K562 (cell line): ENCODE measurements around the gene PCSK5. TPM values are rescaled to one million over a fixed set of nuclear protein-coding genes. Genes with fewer than 3 reads are reported as not detected.

Source experiments
- ATAC-seq: fragments of 200-7000 bp; cut with Tn5 transposase; 3 replicates; pipeline ENCODE4 v1.9.1; 2020; ENCODE audit warnings: moderate library complexity
- BruUV-seq: library from RNA; stranded (reverse); fragments of 400-500 nt; replicated peaks from 2 replicates; lab custom pipeline; 2021; lab: Mats Ljungman, UMichigan
- CTCF ChIA-PET: fragments of 300-600 bp; formaldehyde crosslinking; extraction: SDS; loops from one replicate; lab custom pipeline; 2021; ENCODE audit warnings: low intra/inter-chr PET ratio; lab: Yijun Ruan, JAX
- POLR2A ChIA-PET: fragments of 300-600, 350-650 bp; sonication (Branson Sonifier 250); formaldehyde crosslinking; extraction: SDS; loops from one replicate; lab custom pipeline; 2021; ENCODE audit warnings: antibody characterized with exemption, inconsistent platforms; lab: Yijun Ruan, JAX
- DNase-seq, 4 experiments: peaks; one replicate each; pipeline versions ENCODE4 v3.0.0 to v3.0.0-alpha.2; 2011 to 2018; ENCODE audit warnings: low spot score in 3 of 4, mixed read lengths in 3 of 4; ENCODE audit errors: extremely low read depth in 1 of 4
- FAIRE-seq: peaks from 2 replicates; lab custom pipeline; 2011; peaks lifted over from hg19 to GRCh38; lab: Jason Lieb, UNC
- H2AFZ ChIP-seq: 2 replicates; pipeline ENCODE4 v1.6.0; 2011; ENCODE audit warnings: low read depth, low read length, control low read depth, inconsistent platforms
- H3K27ac ChIP-seq: fragments of 200-600 bp; 3 replicates; pipeline ENCODE4 v1.8.0; 2011; ENCODE audit warnings: low read depth, mild to moderate bottlenecking, control low read depth, inconsistent platforms, low read length, moderate library complexity, mixed read lengths; ENCODE audit errors: extremely low read depth
- H3K27me3 ChIP-seq, 2 experiments: fragments of 300-600 bp in 1 of 2; 2 replicates in 1 of 2; 3 replicates in 1 of 2; pipeline versions ENCODE4 v1.6.0 to v1.8.0; 2011; ENCODE audit warnings: inconsistent platforms in 2 of 2, low read length in 2 of 2, mild to moderate bottlenecking in 1 of 2, mixed read lengths in 1 of 2, moderate library complexity in 1 of 2; ENCODE audit not compliant: control insufficient read depth in 2 of 2, insufficient read depth in 2 of 2
- H3K36me3 ChIP-seq: fragments of 300-600 bp; 3 replicates; pipeline ENCODE4 v1.8.0; 2011; ENCODE audit warnings: mild to moderate bottlenecking, low read length, inconsistent platforms; ENCODE audit not compliant: control insufficient read depth, insufficient read depth
- H3K4me1 ChIP-seq, 2 experiments: fragments of 200-600 bp in 1 of 2; replicated peaks in 1 of 2; 2 replicates in 1 of 2; 3 replicates in 1 of 2; pipeline versions ENCODE4 v1.5.1 to v1.8.0; 2011; ENCODE audit warnings: inconsistent platforms in 2 of 2, low read length in 2 of 2, mild to moderate bottlenecking in 1 of 2, mixed read lengths in 1 of 2, moderate library complexity in 1 of 2; ENCODE audit not compliant: control insufficient read depth in 2 of 2, insufficient read depth in 2 of 2
- H3K4me2 ChIP-seq: 2 replicates; pipeline ENCODE4 v1.6.1; 2011; ENCODE audit warnings: low read length, control low read depth, inconsistent platforms, mixed read lengths; ENCODE audit not compliant: insufficient read depth
- H3K4me3 ChIP-seq: fragments of 200-600 bp; sonication (generic), shearing (Covaris generic); 2 replicates; pipeline ENCODE4 v1.5.1; 2016; ENCODE audit warnings: control low read depth, inconsistent platforms
- H3K79me2 ChIP-seq: fragments of 200-600 bp; 3 replicates; pipeline ENCODE4 v1.8.0; 2011; ENCODE audit warnings: low read length, inconsistent platforms; ENCODE audit not compliant: control insufficient read depth, insufficient read depth
- H3K9ac ChIP-seq, 2 experiments: 2 replicates each; pipeline versions ENCODE4 v1.6.0 to v1.6.1; 2011; ENCODE audit warnings: low read depth in 2 of 2, low read length in 2 of 2, control low read depth in 1 of 2, inconsistent platforms in 1 of 2, mild to moderate bottlenecking in 1 of 2, mixed read lengths in 1 of 2; ENCODE audit not compliant: insufficient read depth in 1 of 2
- H3K9me1 ChIP-seq: one replicate; pipeline ENCODE4 v1.6.0; 2011; ENCODE audit warnings: inconsistent platforms, mild to moderate bottlenecking, low read length, moderate library complexity; ENCODE audit not compliant: control insufficient read depth, insufficient read depth
- H3K9me3 ChIP-seq: replicated peaks from 2 replicates; pipeline ENCODE4 v1.5.1; 2011; ENCODE audit warnings: low read depth, low read length, inconsistent platforms; ENCODE audit not compliant: control insufficient read depth, insufficient read depth
- H4K20me1 ChIP-seq: replicated peaks from 2 replicates; pipeline ENCODE4 v1.6.1; 2011; ENCODE audit warnings: low read length, inconsistent platforms, mixed read lengths; ENCODE audit not compliant: control insufficient read depth, insufficient read depth
- C11orf30 ChIP-seq: fragments of 450-650 bp; IDR thresholded peaks from 2 replicates; pipeline ENCODE4 v1.6.1; 2016; ENCODE audit warnings: low read depth, mild to moderate bottlenecking
- CHD4 ChIP-seq: fragments of 200-600 bp; sonication (generic); IDR thresholded peaks from 3 replicates; pipeline ENCODE4 v1.6.1; 2012; ENCODE audit warnings: low read depth, mild to moderate bottlenecking, mixed read lengths, low read length, inconsistent platforms; ENCODE audit not compliant: insufficient read depth, insufficient replicate concordance, poor library complexity, severe bottlenecking
- CREM ChIP-seq: IDR thresholded peaks from 2 replicates; pipeline ENCODE4 v1.6.1; 2014; ENCODE audit warnings: antibody characterized with exemption, low read depth
- EP400 ChIP-seq: fragments of 450-650 bp; IDR thresholded peaks from 2 replicates; pipeline ENCODE4 v1.6.1; 2017; ENCODE audit warnings: antibody characterized with exemption, mild to moderate bottlenecking, moderate library complexity
- FUS ChIP-seq: fragments of 200-400 bp; formaldehyde crosslinking; optimal IDR thresholded peaks from 2 replicates; pipeline ENCODE3; 2017; ENCODE audit warnings: low read depth, low read length
- LARP7 ChIP-seq: fragments of 450-650 bp; IDR thresholded peaks from 2 replicates; pipeline ENCODE4 v1.6.1; 2016
- NFE2 ChIP-seq: IDR thresholded peaks from 2 replicates; pipeline ENCODE4 v1.6.1; 2014; ENCODE audit warnings: antibody characterized with exemption, low read depth
- PHF21A ChIP-seq: fragments of 450-650 bp; IDR thresholded peaks from 2 replicates; pipeline ENCODE4 v1.6.1; 2017; ENCODE audit warnings: low read depth, borderline replicate concordance
- SAFB ChIP-seq: fragments of 200-400 bp; formaldehyde crosslinking; IDR thresholded peaks from 2 replicates; pipeline ENCODE4 v1.6.1; 2017; ENCODE audit warnings: low read depth, low read length, borderline replicate concordance
- SNIP1 ChIP-seq: fragments of 450-650 bp; IDR thresholded peaks from 2 replicates; pipeline ENCODE4 v1.7.1; 2017; ENCODE audit warnings: low read depth, mild to moderate bottlenecking
- TRIM24 ChIP-seq, 2 experiments: fragments of 450-650 bp; IDR thresholded peaks; 2 replicates each; pipeline ENCODE4 v1.6.1; 2016
- U2AF1 ChIP-seq: fragments of 200-400 bp; formaldehyde crosslinking; optimal IDR thresholded peaks from 2 replicates; pipeline ENCODE3; 2017; ENCODE audit warnings: mild to moderate bottlenecking, low read depth, low read length, moderate library complexity
- YBX1 ChIP-seq: fragments of 450-650 bp; IDR thresholded peaks from 2 replicates; pipeline ENCODE4 v1.7.1; 2016; ENCODE audit warnings: mild to moderate bottlenecking
- ZFX ChIP-seq: sonication (generic); formaldehyde crosslinking; IDR thresholded peaks from 2 replicates; pipeline ENCODE4 v1.8.0; 2022; ENCODE audit warnings: mild to moderate bottlenecking, missing genetic modification reagents, moderate library complexity
- ZKSCAN8 ChIP-seq: fragments of 200-800 bp; sonication (Bioruptor generic); IDR thresholded peaks from 2 replicates; pipeline ENCODE4 v1.6.1; 2016; ENCODE audit warnings: missing genetic modification characterization, missing compliant biosample characterization
- ZNF444 ChIP-seq: fragments of 250-450 bp; sonication (Bioruptor Pico); IDR thresholded peaks from 2 replicates; pipeline ENCODE4 v1.4.0; 2020; ENCODE audit warnings: mild to moderate bottlenecking, moderate library complexity
- WGBS: fragments of 100-300 bp; shearing (Covaris generic); methylation state at CpG from one replicate; pipeline ENCODE4 v1.1.6; 2016; ENCODE audit warnings: low coverage, mixed read lengths; ENCODE audit not compliant: insufficient coverage; ENCODE audit errors: missing lambda C conversion rate; 5-methylcytosine and 5-hydroxymethylcytosine counted together
- in situ Hi-C: fragments of 300-500 bp; cut with MboI; formaldehyde crosslinking; loops from 4 replicates; pipeline ENCODE4 v1.15.0; 2018; ENCODE audit warnings: inconsistent platforms, mixed read lengths
- intact Hi-C: fragments of 100-400 bp; cut with micrococcal nuclease; formaldehyde crosslinking; loops from 2 replicates; pipeline ENCODE4 v1.14.2; 2022
- polyA plus RNA-seq, 8 experiments: library from polyadenylated mRNA; depleted of rRNA in 4 of 8; stranded (reverse) in 5 of 8; unstranded in 3 of 8; fragments of >200 nt; fragmentation: Nextera tagmentation in 2 of 8; fragmentation: Illumina TruSeq in 1 of 8; extraction: Ambion mirVana in 2 of 8; extraction: Trizol in 1 of 8; gene quantifications; 2 replicates each; pipeline versions ENCODE4 v1.2.1 to v1.2.3, GENCODE V29; 2011 to 2014; ENCODE audit warnings: inconsistent platforms in 1 of 8, missing spikeins in 1 of 8
- total RNA-seq, 7 experiments: library from RNA; depleted of rRNA in 6 of 7; stranded (reverse); fragments of >200 nt in 6 of 7; fragmentation: Illumina TruSeq in 2 of 7; extraction: Trizol in 2 of 7; gene quantifications; 2 replicates each; pipeline versions ENCODE4 v1.2.1 to v1.2.3, GENCODE V29; 2011 to 2021; ENCODE audit warnings: low replicate concordance in 1 of 7

Gene PCSK5
- total and polyA plus RNA-seq, 9 of the 15 experiments (the other 6 are each of a cell fraction or from before 2014, with no cell fraction given) = not detected

DNA sequence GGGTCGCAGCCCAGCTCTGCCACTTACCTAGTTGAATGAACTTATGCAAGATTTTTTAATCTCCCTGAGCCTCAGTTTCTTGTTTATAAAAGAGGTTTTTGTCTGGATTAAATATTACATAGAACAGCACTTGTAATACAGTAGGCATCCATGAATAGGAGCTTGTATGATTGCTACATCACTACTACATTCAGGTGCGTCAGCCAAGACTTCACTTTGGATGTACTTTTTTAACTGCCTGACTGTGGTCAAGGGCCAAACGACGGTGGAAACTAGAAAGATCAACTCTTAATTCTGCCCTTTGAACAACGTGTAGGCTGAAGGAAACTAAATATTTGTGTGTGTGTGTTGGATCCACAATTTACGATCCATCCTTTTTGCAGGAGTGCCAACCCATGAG, 330.9 kb downstream of the PCSK5 start:
- Histone ChIP-seq H3K4me2 (no peak overlapping the region), H3K79me2 (no peaks in the 10 kb centered on the region), H3K9ac (no peak overlapping the region), H3K4me1 (no peaks in the 10 kb centered on the region), H3K9me3 (no peaks in the 10 kb centered on the region), H2AFZ (no peak overlapping the region), H4K20me1 (no peaks in the 10 kb centered on the region), H3K27ac (no peak overlapping the region), H3K4me3 (no peak overlapping the region), H3K27me3 (peaks cover 0 to 10% of the 10 kb centered on the region in 2 experiments; a peak in 1 of 5 replicates), H3K9me1 (no peaks in the 10 kb centered on the region), H3K36me3 (no peaks in the 10 kb centered on the region)
- in situ Hi-C loops (no loop called here), intact Hi-C loops (no loop called here)
- FAIRE-seq = no peak
- ChIA-PET POLR2A (interaction anchor here (0.7 kb wide), 1 partner anchor 173 kb away, joined by 3 read pairs; no protein-coding TSS in a partner anchor), CTCF (no interaction called here)
- ATAC-seq = no peak
- no peak for TF ChIP-seq LARP7
- TF ChIP-seq C11orf30 = no peak
- TF ChIP-seq TRIM24 (IDR thresholded peaks at IDR 0.05) = no peak
- TF ChIP-seq U2AF1 = no peak
- no peak for TF ChIP-seq CHD4
- no peak for TF ChIP-seq EP400
- TF ChIP-seq ZNF444 (CRISPR knock-in tag) = no peak
- no peak for TF ChIP-seq NFE2
- TF ChIP-seq YBX1 = no peak
- no peak for TF ChIP-seq SNIP1
- TF ChIP-seq ZKSCAN8 = no peak
- TF ChIP-seq SAFB = no peak
- no peak for TF ChIP-seq PHF21A
- no peak for TF ChIP-seq ZFX
- no peak for TF ChIP-seq FUS
- TF ChIP-seq CREM = no peak
- DNase-seq = no peak
- BruUV-seq = no TSS peak
- 0% methylated on average over 6 of the region's 6 CpGs for WGBS
